ENCODE measurements around the gene CABP4. TPM values are rescaled to one million over a fixed set of nuclear protein-coding genes. Genes with fewer than 3 reads are reported as not detected.
A peak's percentile ranks its signal among the peaks of the same experiment; 100 is the strongest.
"Not testable (repeated sequence)": the region's sequence is repeated elsewhere in the genome, so short reads cannot be mapped to it uniquely, and the experiment has no call there.

CABP4 gene
- total RNA-seq, 1 experiment from 2014 or later = 0.06 TPM

- no peak for DNase-seq (ENCODE audit: low read depth)
Measured at GRCh38 chr11:67419325-67420049, 35.7 kb upstream of the CABP4 start.

DNA sequence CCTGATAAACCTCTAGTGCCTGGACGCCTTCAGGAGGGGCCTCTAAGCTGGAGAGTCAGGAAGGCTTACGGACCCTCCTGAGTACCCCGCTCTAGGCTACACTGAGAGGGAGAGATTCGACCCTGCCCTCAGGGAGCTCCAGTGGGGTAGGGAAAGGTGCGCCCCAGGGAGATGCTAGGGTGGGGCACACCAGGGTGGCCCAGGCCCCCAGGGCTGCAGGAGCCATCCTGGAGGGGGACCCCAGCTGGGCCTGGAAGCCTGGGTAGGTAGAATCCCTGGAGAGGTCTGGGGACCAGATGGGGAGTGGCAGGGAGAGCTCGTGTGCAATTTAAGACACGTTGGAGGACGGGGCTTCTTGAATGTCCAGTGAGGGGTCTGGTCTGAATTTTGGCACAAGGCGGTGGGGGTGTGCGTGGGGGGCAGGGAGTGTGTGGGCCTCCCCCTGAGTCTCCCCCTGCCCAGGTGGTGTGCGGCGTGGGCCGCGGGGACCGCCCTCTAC is 35.0 kb upstream of the CABP4 start:
- DNase-seq (ENCODE audit: low read depth) = no peak

- DNase-seq (ENCODE audit: low read depth) = peak; percentile 96
Measured at GRCh38 chr11:67420646-67421429, 34.3 kb upstream of the CABP4 start.

GRCh38 chr11:67421430-67422031 is 33.6 kb upstream of the CABP4 start:
- no peak for DNase-seq (ENCODE audit: low read depth)

DNA sequence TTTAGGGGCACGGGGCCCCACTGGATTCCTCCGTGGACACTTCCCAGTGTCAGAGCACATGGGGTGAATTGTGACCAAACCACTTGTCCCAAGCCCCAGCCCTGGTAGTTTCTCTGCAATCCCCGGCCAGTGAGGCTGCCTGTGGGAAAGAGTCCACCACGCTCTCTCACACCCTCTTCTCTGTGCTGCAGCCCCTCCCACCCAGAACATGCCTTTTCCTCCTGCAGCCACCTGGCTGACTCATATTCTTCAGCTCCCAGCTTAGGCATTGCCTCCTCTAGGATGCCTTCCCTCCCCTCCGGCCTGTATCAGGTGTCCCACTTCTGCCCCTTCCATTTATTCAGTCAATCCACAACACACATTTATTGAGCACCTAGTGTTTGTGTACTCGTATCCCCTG is 32.3 kb upstream of the CABP4 start:
- DNase-seq (ENCODE audit: low read depth) = no peak

DNA sequence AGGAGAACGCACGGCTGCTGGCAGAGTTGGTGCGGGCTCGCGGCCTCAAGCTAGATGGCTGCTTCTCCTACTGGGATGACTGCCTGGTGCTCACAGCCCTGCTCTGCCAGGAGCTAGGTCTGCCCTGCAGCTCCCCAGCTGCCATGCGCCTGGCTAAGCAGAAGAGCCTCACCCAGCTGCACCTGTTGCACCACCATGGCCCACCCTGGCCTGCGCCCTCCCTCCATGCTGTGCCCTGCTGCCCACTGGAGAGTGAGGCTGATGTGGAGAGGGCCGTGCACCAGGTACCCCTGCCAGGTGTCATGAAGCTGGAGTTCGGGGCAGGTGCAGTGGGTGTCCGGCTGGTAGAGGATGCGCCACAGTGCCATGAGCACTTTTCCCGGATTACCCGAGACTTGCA is 31.7 kb upstream of the CABP4 start:
- no peak for DNase-seq (ENCODE audit: low read depth)

DNA sequence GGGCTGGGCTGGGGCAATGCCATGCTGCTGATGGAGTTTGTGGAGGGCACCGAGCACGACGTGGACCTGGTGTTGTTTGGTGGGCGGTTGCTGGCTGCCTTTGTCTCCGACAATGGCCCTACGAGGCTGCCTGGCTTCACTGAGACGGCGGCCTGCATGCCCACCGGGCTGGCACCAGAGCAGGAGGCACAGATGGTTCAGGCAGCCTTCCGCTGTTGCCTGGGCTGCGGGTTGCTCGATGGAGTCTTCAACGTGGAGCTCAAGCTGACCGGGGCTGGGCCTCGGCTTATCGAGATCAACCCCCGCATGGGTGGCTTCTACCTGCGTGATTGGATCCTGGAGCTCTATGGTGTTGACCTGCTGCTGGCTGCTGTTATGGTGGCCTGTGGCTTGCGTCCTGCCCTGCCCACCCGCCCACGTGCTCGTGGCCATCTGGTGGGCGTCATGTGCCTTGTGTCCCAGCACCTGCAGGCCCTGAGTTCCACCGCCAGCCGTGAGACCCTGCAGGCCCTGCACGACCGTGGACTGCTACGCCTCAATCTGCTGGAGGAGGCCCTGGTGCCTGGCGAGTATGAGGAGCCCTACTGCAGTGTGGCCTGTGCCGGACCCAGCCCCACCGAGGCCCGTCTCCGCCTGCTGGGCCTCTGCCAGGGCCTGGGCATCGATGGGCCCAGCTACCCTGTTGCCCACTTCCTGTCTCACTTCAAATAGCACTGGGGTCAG is 31.1 kb upstream of the CABP4 start:
- no peak for DNase-seq (ENCODE audit: low read depth)

GRCh38 chr11:67427364-67427859 is 27.7 kb upstream of the CABP4 start:
- not testable (repeated sequence) for DNase-seq (ENCODE audit: low read depth)

DNA sequence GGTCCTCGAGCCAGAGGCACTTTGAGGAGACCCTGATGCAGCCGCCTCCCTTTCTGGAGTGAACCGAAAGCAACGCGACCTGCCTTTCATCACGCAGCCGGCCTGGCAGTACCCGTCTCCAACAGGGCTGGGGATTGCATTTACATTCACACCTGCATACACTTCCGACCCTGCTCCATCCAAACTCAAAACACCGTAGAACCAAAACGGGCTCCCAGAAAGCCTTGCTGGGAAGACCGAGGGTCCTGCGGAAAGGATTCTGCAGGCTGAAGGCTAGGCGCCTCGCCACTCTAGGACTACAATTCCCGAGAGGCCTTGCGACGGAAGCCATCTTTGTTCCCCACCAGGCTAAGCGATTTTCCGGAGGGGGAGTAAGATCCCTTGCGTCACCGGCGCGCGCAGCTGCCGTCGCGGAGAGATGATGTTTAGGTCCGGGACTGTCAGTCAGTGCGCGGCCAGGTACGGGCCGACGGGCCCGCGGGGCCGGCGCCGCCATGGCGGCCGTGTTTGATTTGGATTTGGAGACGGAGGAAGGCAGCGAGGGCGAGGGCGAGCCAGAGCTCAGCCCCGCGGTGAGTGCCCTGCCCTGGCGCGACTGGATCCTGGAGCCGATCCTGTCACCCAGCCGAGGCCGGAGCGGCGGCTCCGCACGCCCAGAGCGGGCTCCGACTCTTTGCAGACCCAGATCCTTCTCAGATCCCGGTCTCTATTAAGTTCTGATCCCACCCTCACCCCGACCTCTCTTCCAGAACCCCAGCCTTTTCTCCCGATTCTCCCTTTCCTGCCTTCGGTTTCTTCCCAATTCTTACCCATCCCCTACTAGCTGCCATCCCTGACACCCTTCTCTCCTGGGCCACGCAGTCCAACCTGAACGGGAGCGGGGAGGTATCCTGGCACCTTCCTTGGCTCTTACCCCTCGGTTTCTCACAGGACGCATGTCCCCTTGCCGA is 26.8 kb upstream of the CABP4 start, which contains the start of gene RPS6KB2:
Gene RPS6KB2, plus strand, starts transcription at position 443 of the 950 bp plus-strand sequence. Its CDS starts 52 bp downstream, at position 495.
- peak; percentile 97 for DNase-seq (ENCODE audit: low read depth)

- no peak for DNase-seq (ENCODE audit: low read depth)
Measured at GRCh38 chr11:67429038-67429668, 26.0 kb upstream of the CABP4 start.

DNA sequence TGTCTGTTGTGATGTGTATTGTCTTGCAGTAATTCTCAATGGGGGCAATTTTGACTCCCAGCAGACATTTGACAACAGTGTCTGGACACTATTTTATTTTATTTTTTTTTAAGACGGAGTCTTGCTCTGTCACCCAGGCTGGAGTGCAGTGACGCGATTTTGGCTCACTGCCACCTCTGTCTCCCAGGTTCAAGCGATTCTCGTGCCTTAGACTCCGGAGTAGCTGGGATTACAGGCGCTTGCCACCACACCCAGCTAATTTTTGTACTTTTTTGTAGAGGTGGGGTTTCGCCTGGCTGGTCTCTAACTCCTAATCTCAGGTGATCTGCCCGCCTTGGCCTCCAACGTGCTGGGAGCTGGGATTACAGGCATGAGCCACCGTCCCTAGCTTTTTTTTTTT is 25.4 kb upstream of the CABP4 start:
- no peak for DNase-seq (ENCODE audit: low read depth)

- DNase-seq (ENCODE audit: low read depth) = no peak
Measured at GRCh38 chr11:67431346-67432249, 23.6 kb upstream of the CABP4 start.

- no peak for DNase-seq (ENCODE audit: low read depth)
Measured at GRCh38 chr11:67432655-67433349, 22.4 kb upstream of the CABP4 start.

DNA sequence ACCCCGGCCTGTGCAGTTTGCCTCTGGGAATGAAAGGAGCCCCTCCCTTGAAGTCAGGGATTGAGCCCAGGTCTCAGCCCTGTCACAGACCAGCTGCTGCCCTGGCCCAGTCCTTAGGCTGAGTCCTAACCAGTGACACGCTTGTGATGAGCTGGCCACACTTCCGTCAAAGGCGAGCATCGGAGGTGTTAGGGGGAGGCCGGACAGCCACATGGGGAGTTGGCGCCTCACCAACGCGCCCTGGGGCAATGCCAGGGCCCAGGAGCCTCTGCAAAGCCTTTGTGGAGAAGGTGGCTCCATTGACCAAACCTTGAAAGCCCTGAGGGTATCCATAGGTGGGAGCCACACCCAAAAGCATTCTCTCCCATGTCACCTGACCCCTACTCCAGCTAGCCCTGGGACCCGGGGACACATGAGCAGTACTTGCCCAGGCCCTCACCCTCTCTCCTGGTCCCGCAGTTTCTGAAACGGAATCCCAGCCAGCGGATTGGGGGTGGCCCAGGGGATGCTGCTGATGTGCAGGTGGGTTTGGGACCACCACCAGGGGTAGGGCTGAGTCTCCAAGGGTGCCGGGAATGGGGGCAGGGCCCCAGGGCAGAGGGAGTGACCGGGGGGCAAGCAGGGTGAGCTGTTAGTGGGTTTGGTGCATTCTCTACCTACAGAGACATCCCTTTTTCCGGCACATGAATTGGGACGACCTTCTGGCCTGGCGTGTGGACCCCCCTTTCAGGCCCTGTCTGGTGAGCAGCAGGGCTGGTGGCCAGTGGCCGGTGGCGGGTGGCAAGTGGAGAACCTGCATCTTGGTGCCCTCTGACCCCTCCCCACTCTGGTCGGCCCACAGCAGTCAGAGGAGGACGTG is 21.4 kb upstream of the CABP4 start:
- no peak for DNase-seq (ENCODE audit: low read depth)

DNA sequence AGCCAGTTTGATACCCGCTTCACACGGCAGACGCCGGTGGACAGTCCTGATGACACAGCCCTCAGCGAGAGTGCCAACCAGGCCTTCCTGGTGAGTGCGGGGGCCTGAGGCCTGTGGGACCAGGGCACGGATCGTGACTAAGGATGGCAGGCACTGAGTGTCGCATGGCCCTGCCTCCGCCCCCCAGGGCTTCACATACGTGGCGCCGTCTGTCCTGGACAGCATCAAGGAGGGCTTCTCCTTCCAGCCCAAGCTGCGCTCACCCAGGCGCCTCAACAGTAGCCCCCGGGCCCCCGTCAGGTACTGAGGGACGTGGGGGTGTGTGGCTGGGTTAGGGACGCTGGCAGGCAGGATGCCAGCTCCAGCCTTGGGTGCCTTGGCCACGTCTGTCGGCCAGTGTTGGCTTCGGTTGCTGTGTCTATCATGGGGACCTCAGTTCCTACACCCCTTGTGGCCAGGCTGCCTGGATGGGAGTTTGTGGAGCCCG is 20.7 kb upstream of the CABP4 start:
- no peak for DNase-seq (ENCODE audit: low read depth)

DNA sequence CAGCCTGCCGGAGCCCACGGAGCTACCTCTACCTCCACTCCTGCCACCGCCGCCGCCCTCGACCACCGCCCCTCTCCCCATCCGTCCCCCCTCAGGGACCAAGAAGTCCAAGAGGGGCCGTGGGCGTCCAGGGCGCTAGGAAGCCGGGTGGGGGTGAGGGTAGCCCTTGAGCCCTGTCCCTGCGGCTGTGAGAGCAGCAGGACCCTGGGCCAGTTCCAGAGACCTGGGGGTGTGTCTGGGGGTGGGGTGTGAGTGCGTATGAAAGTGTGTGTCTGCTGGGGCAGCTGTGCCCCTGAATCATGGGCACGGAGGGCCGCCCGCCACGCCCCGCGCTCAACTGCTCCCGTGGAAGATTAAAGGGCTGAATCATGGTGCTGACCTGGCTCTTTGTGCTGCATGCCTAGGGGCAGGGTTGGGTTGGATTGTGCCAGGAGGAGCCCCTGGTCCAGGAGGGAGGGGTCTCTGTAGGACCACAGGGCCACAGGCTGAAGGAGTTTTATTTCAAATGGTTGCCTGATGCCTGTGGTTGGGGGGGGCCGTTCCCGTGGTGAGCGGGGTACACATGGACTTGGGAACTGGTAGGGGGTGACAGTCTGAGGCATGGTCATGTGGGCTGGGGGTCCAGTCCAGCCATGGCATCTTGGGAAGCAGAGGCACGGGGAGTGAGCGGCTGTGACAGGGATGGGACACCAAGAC is 20.0 kb upstream of the CABP4 start:
- DNase-seq (ENCODE audit: low read depth) = no peak
